SK-N-SH treated with all-trans-retinoic acid at 6 μM for 48 hours (cell line): Measurements from ENCODE around the gene ACP4.

Source experiments
- CREB5 ChIP-seq: fragments of 250-450 bp; sonication (Bioruptor Pico); IDR thresholded peaks from 2 replicates; pipeline ENCODE4 v1.5.1; 2020; ENCODE audit warnings: low read depth, mild to moderate bottlenecking, moderate library complexity
- ESRRG ChIP-seq: fragments of 250-450 bp; sonication (Bioruptor Pico); IDR thresholded peaks from 2 replicates; pipeline ENCODE4 v1.6.1; 2021; ENCODE audit warnings: mild to moderate bottlenecking
- OSR1 ChIP-seq: fragments of 250-450 bp; sonication (Bioruptor Pico); IDR thresholded peaks from 2 replicates; pipeline ENCODE4 v1.8.0; 2022; ENCODE audit warnings: moderate library complexity, mild to moderate bottlenecking, inconsistent platforms
- POU6F1 ChIP-seq: fragments of 250-450 bp; sonication (Bioruptor Pico); IDR thresholded peaks from 2 replicates; pipeline ENCODE4 v1.8.0; 2021; ENCODE audit warnings: low read depth, mild to moderate bottlenecking, moderate library complexity, borderline replicate concordance
- PPARA ChIP-seq: fragments of 250-450 bp; sonication (Bioruptor Pico); IDR thresholded peaks from 2 replicates; pipeline ENCODE4 v1.5.0; 2020; ENCODE audit warnings: mild to moderate bottlenecking, borderline replicate concordance
- RARB ChIP-seq: fragments of 250-450 bp; sonication (Bioruptor Pico); IDR thresholded peaks from 2 replicates; pipeline ENCODE4 v1.8.0; 2021; ENCODE audit warnings: mild to moderate bottlenecking, moderate library complexity
- SNAI2 ChIP-seq: fragments of 250-450 bp; sonication (Bioruptor Pico); IDR thresholded peaks from 2 replicates; pipeline ENCODE4 v1.5.0; 2020; ENCODE audit warnings: mild to moderate bottlenecking, moderate library complexity
- ZFP30 ChIP-seq: fragments of 450-650 bp; formaldehyde crosslinking; IDR thresholded peaks from 2 replicates; pipeline ENCODE4 v1.5.0; 2022; ENCODE audit warnings: mild to moderate bottlenecking, moderate library complexity

- TF ChIP-seq CREB5 (CRISPR knock-in tag): no peak
- no peak for TF ChIP-seq RARB
- no peak for TF ChIP-seq OSR1
- no peak for TF ChIP-seq SNAI2 (CRISPR knock-in tag)
- no peak for TF ChIP-seq PPARA (CRISPR knock-in tag)
- no peak for TF ChIP-seq ESRRG
- no peak for TF ChIP-seq ZFP30 (CRISPR knock-in tag)
- no peak for TF ChIP-seq POU6F1 (CRISPR knock-in tag)
These were observed 40.2 kb downstream of the ACP4 start for GRCh38 chr19:50830266-50831025.
